OCI-LY1 (cell line): ENCODE data around the gene MACROD2.

ENCODE experiments used
- CTCF ChIP-seq: fragments of 200-600 bp; sonication (generic), shearing (Covaris generic); IDR thresholded peaks from 2 replicates; pipeline ENCODE4 v1.5.1; 2017; ENCODE audit warnings: mild to moderate bottlenecking, antibody characterized with exemption, low read length, moderate library complexity, mixed read lengths
- EZH2 ChIP-seq: fragments of 200-600 bp; sonication (generic), shearing (Covaris generic); IDR thresholded peaks from 2 replicates; pipeline ENCODE4 v1.8.0; 2017; ENCODE audit warnings: borderline replicate concordance, mixed run types, mild to moderate bottlenecking, antibody characterized with exemption, low read length, moderate library complexity, mixed read lengths

DNA sequence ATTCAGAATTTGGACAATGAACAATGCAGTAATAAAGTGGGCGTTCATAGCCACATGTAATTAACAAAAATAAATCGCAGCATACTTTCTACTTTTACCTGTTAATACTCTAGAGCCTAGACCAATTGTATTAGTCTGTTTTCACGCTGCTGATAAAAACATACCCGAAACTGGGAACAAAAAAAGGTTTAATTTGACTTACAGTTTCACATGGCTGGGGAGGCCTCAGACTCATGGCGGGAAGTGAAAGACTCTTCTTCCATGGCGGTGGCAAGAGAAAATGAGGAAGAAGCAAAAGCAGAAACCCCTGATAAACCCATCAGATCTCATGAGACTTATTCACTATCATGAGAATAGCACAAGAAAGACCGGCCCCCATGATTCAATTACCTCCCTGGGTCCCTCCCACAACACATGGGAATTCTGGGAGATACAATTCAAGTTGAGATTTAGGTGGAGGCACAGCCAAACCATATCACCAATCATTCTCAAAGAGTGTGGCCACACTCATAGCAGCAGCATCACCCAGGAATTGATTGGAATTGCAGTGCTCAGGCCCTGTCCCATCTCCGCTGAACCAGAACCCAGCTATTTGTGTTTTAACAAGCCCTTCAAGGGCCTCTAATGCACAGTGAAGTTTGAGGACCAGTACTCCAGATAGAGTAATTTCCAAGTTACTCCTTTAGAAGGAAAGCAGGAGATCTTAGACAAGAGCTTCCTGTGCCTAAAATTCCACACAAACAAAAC, 1927.9 kb downstream of the MACROD2 start:
- no peak for TF ChIP-seq CTCF
- no peak for TF ChIP-seq EZH2
